LNCAP (cell line): ENCODE measurements around the gene ACBD4.

ENCODE experiments used
- TF ChIP-seq, protein P1 (sequence below): fragments of 450-650 bp; IDR thresholded peaks from 2 replicates; pipeline ENCODE4 v1.5.1; 2017; ENCODE audit warnings: mild to moderate bottlenecking

Gene ACBD4

GRCh38 chr17:45125509-45125908, 10.0 kb upstream of the ACBD4 start:
- TF ChIP-seq, protein P1, sequence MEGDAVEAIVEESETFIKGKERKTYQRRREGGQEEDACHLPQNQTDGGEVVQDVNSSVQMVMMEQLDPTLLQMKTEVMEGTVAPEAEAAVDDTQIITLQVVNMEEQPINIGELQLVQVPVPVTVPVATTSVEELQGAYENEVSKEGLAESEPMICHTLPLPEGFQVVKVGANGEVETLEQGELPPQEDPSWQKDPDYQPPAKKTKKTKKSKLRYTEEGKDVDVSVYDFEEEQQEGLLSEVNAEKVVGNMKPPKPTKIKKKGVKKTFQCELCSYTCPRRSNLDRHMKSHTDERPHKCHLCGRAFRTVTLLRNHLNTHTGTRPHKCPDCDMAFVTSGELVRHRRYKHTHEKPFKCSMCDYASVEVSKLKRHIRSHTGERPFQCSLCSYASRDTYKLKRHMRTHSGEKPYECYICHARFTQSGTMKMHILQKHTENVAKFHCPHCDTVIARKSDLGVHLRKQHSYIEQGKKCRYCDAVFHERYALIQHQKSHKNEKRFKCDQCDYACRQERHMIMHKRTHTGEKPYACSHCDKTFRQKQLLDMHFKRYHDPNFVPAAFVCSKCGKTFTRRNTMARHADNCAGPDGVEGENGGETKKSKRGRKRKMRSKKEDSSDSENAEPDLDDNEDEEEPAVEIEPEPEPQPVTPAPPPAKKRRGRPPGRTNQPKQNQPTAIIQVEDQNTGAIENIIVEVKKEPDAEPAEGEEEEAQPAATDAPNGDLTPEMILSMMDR: no peak

GRCh38 chr17:45127207-45127547, 8.3 kb upstream of the ACBD4 start:
- TF ChIP-seq, protein P1: no peak

DNA sequence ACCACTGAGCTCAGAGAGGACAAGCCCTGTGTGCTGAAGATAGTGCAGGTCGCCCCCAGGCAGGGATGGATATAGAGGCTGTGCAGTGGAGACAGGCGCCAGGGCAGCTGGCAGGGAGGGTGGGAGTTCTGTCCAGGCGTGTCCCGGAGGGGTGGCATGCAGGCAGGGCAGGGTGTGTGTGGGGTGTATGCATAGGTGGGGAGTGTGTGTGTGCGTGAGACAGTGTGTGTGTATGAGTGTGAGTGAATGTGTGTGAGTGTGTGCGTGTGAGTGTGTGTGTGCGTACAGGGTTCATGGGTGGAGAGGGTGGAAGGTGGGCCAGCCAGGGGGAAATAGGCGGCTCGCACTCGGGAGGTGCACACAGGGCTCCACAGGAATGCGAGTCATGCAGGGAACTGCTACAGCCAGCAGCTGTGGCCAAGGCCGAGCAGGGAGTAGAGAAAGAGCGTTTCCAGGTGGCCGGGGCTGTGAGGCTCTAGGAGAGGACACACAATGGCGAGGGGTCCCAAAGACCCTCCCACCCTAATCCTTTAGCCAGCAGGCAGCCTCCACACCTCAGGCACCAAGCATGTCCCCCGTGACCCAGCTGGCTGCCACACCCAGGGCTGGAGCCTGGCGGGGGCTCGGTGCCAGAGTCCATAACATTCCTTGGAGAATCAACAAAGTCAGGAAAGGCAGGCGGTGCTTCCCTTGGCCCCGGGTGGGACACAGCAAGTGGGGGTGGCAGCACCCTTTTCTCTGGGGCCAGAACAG, 7.8 kb upstream of the ACBD4 start:
- TF ChIP-seq, protein P1: no peak

DNA sequence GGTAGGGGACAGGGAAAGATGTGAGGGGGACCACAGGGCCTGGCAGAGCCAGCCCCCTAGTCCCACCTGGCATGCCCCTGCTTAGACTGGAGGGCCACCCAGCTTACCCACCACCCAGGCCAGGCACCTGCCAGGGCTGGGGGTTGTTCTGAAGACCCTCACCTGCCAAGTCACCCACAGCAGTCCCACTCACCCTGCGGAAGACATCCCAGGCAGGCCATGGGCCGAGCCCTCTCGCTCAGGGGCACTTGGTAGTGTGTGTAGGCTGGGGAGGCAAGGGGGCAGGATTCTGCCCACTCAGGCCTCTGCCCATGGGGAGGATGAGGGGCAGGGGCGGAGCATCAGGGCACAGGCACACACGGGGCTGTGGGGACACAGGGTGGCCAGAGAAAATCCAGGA, 7.2 kb upstream of the ACBD4 start:
- TF ChIP-seq, protein P1: no peak

- TF ChIP-seq, protein P1: no peak
Observed at GRCh38 chr17:45128989-45129388, 6.5 kb upstream of the ACBD4 start.

DNA sequence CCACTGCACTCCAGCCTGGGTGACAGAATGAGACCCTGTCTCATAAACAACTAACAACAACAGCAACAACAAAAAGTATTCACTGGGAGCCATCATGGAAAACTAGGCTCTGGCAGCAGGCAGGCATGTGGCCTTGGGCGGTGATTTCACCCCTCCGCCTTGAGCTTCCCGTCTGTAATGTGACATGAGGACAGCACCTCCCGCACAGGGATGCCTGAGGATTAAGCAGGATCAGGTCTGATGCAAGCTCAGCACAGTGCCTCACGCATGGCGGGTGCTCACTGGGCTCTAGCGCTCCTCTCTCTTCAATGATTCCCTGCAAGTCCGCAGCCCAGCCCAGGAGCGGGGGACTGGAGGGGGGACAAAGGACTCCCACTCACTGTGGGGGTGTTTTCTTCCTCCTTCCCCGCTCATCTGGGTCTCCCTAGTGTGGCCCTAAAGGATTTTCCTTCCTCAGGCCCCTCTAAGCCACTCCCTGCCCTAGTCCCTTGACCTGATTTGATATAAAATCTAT, 6.0 kb upstream of the ACBD4 start:
- TF ChIP-seq, protein P1: no peak

DNA sequence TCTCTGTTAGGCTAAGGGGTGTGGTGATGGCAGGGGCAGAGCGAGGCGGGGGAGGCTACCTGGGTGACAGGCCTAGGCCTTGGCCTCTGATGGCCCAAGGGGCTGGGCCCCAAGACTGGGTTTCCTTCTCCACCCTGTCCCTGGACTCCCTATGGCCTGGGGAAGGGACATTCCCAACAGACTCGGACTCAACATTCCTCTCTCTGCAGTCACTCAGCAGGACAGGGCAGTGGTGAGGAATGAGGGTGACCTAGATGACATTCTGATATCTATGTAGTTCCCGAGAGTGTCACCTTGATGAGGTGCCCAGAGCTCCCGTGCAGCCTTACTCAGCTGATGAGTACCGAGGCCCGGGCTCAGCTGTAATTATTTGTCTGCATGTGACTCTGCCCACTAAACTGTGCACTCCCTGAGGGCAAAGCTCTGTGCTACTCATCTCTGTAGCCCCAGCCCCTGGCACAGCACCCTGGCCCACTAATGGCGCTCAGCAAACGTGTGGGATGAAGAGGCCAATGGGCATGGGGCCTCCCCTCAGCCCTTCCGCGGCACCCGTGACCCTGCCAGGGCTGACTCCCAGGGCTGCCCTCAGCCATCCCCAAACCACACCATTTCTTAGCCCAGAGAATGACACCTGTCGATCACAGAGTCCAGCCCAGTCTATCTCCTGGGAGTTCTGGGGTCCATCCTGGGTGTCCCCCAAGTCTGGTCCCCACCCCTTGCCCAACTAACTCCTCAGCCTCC, 5.4 kb upstream of the ACBD4 start:
- TF ChIP-seq, protein P1: no peak
